ENCODE results near the gene ECI1. TPM values are rescaled to one million over a fixed set of nuclear protein-coding genes. Genes with fewer than 3 reads are reported as not detected.

The ECI1 gene
- total RNA-seq, 2 donors from 2014 or later, result 48.5 to 87.0 TPM

DNA sequence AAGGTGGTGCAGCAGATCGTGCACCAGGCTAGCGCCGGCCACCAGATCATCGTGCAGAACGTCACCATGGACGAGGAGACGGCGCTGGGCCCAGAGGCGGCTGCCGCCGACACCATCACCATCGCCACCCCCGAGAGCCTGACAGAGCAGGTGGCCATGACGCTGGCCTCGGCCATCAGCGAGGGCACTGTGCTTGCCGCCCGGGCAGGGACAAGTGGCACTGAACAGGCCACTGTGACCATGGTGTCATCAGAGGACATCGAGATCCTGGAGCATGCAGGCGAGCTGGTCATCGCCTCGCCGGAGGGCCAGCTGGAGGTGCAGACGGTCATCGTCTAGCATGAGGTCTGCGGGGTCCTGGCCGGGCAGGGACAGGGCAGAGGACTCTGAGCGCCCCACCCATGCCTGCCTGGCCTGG is 16.1 kb downstream of the ECI1 start:
- intact Hi-C loops (cut with DNase I), result no loop called here
- Histone ChIP-seq H3K27ac (no peak overlapping the region), H3K36me3 (peaks cover 10 to 33% of the 10 kb centered on the region in 2 donors), H3K27me3 (replicated peaks; ENCODE audit: insufficient read depth) (no peaks in the 10 kb centered on the region), H3K4me3 (no peak overlapping the region), H3K4me1 (replicated peaks) (peaks cover 10% of the 10 kb centered on the region), H3K9me3 (no peaks in the 10 kb centered on the region)
- DNase-seq (ENCODE audit: low spot score), result no peak
- TF ChIP-seq POLR2AphosphoS5 (IDR thresholded peaks at IDR 0.05) (no peak), POLR2A (IDR thresholded peaks at IDR 0.05) (no peak)
- TF ChIP-seq, protein P1, sequence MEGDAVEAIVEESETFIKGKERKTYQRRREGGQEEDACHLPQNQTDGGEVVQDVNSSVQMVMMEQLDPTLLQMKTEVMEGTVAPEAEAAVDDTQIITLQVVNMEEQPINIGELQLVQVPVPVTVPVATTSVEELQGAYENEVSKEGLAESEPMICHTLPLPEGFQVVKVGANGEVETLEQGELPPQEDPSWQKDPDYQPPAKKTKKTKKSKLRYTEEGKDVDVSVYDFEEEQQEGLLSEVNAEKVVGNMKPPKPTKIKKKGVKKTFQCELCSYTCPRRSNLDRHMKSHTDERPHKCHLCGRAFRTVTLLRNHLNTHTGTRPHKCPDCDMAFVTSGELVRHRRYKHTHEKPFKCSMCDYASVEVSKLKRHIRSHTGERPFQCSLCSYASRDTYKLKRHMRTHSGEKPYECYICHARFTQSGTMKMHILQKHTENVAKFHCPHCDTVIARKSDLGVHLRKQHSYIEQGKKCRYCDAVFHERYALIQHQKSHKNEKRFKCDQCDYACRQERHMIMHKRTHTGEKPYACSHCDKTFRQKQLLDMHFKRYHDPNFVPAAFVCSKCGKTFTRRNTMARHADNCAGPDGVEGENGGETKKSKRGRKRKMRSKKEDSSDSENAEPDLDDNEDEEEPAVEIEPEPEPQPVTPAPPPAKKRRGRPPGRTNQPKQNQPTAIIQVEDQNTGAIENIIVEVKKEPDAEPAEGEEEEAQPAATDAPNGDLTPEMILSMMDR (IDR thresholded peaks at IDR 0.05), result no peak
- 91% methylated on average over 20 of the region's 28 CpGs for WGBS

DNA sequence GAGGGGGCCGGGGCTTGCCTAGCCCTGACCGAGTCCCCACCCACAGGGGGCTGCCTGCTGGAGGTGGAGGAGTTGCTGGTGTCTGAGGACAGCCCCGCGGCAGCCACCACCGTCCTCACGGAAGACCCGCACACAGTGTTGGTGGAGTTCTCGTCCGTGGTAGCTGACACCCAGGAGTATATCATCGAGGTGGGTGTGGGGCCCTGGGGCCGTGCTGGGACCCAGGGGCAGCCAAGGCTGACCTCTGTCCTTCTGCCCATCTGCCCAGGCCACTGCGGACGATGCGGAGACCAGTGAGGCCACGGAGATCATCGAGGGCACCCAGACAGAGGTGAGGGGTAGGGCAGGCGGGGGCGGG is 16.6 kb downstream of the ECI1 start:
- 97% methylated on average over 15 of the region's 18 CpGs for WGBS
- peaks cover 10% of the 10 kb centered on the region for H3K4me1 ChIP-seq (replicated peaks)
- H3K27me3 ChIP-seq (replicated peaks; ENCODE audit: insufficient read depth), result no peaks in the 10 kb centered on the region
- TF ChIP-seq, protein P1 (IDR thresholded peaks at IDR 0.05), result no peak
- no peak for TF ChIP-seq POLR2A (IDR thresholded peaks at IDR 0.05)
- no peak for TF ChIP-seq POLR2AphosphoS5 (IDR thresholded peaks at IDR 0.05)
- no peaks in the 10 kb centered on the region for H3K9me3 ChIP-seq
- H3K27ac ChIP-seq, result no peak overlapping the region
- intact Hi-C loops (cut with DNase I), result no loop called here
- H3K4me3 ChIP-seq, result no peak overlapping the region
- H3K36me3 ChIP-seq, result peaks cover 10 to 35% of the 10 kb centered on the region in 2 donors
- no peak for DNase-seq (ENCODE audit: low spot score)

DNA sequence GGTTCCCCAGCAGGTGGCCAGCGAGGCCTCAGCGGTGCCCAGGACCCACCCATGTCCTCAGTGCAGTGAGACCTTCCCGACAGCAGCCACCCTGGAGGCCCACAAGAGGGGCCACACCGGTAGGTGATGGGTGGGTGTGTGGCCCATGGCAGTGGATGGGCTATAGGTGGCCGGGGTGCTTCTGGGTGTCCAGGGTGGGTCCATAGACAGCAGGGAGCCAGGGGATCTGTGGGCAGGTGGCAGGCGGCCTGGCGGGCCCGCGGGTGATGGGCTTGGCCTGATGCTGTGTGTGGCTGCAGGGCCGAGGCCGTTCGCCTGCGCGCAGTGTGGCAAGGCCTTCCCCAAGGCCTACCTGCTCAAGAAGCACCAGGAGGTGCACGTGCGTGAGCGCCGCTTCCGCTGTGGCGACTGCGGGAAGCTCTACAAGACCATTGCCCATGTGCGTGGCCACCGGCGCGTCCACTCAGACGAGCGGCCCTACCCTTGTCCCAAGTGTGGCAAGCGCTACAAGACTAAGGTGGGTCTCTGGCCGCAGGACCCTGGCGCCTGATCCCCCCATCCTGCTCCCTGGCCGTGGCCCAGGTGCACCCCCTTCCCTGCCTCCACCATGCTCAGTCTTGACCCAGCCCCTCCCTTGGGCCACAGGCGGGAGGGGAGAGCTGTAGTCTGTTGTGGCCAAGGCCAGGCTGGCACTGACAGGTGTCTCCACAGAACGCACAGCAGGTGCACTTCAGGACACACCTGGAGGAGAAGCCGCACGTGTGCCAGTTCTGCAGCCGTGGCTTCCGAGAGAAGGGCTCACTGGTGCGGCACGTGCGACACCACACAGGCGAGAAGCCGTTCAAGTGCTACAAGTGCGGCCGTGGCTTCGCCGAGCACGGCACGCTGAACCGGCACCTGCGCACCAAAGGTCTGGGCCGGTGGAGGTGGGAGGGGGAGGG is 17.2 kb downstream of the ECI1 start:
- Histone ChIP-seq H3K27ac (no peak overlapping the region), H3K9me3 (no peaks in the 10 kb centered on the region), H3K4me1 (replicated peaks) (peaks cover 10% of the 10 kb centered on the region), H3K4me3 (no peak overlapping the region), H3K36me3 (peaks cover 16 to 41% of the 10 kb centered on the region in 2 donors), H3K27me3 (replicated peaks; ENCODE audit: insufficient read depth) (no peaks in the 10 kb centered on the region)
- intact Hi-C loops (cut with DNase I), result no loop called here
- 92% methylated on average over 38 of the region's 51 CpGs for WGBS
- DNase-seq (ENCODE audit: low spot score), result no peak
- TF ChIP-seq, protein P1 (IDR thresholded peaks at IDR 0.05), result no peak
- no peak for TF ChIP-seq POLR2AphosphoS5 (IDR thresholded peaks at IDR 0.05)
- TF ChIP-seq POLR2A (IDR thresholded peaks at IDR 0.05), result no peak

DNA sequence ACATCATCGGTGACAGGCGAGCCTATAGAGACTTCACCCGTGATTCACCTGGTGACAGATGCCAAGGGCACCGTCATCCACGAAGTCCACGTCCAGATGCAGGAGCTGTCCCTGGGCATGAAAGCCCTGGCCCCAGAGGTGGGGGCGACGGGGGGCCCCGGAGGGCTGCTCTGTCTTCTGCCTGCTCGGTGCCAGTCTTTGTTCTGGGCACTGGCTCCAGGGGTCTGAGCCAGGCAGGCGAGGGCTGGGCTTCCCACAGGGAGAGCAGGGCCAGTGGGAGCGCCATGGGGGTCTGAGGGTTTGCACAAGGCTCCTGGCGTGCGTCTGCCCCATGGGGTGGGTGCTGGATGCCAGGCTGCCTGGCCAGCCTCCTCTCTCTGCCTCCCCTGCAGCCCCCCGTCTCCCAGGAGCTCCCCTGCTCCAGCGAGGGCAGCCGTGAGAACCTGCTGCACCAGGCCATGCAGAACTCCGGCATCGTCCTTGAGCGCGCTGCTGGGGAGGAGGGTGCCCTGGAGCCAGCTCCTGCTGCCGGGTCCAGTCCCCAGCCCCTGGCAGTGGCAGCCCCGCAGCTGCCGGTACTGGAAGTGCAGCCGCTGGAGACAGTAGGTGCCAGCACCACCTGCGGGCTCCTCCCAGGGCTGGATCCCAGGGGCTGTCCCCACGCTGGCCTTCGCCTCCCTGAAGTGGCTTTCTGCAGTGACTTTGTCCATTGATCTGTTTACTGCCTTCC is 18.2 kb downstream of the ECI1 start:
- intact Hi-C loops (cut with DNase I), result no loop called here

More for the DNA sequence above, 18.2 kb downstream of the ECI1 start:
- TF ChIP-seq, protein P1 (IDR thresholded peaks at IDR 0.05), result no peak
- TF ChIP-seq POLR2A (IDR thresholded peaks at IDR 0.05), result no peak
- no peak for TF ChIP-seq POLR2AphosphoS5 (IDR thresholded peaks at IDR 0.05)
- Histone ChIP-seq H3K27me3 (replicated peaks; ENCODE audit: insufficient read depth) (no peaks in the 10 kb centered on the region), H3K4me1 (replicated peaks) (peaks cover 12% of the 10 kb centered on the region), H3K4me3 (no peak overlapping the region), H3K9me3 (no peaks in the 10 kb centered on the region), H3K36me3 (peaks cover 18 to 46% of the 10 kb centered on the region in 2 donors), H3K27ac (no peak overlapping the region)
- no peak for DNase-seq (ENCODE audit: low spot score)
- WGBS, result 90% methylated on average over 28 of the region's 28 CpGs
